ENCODE results near the gene PLET1. TPM values are rescaled to one million over a fixed set of nuclear protein-coding genes. Genes with fewer than 3 reads are reported as not detected.

PLET1 gene
- total and polyA plus RNA-seq, 2 of the 8 experiments (the other 6 are each of a cell fraction or from before 2014, with no cell fraction given) = not detected

- no peak overlapping the region for H4K8ac ChIP-seq (ENCODE audit: extremely low read depth, insufficient read depth, low read length)
- no peak overlapping the region for H2BK5ac ChIP-seq (ENCODE audit: low read depth, low read length)
- WGBS, 2 experiments (ENCODE audit: extremely low coverage in 1 of 2, insufficient coverage in 1 of 2, insufficient read length in 1 of 2, insufficient replicate concordance in 2 of 2, low coverage in 1 of 2, low lambda C conversion rate in 2 of 2, missing lambda C conversion rate in 1 of 2) = 62% methylated on average over 4 of the region's 4 CpGs; no CpG with 5 or more reads in 1 of the 2 experiments
- no peak for TF ChIP-seq JUN (IDR thresholded peaks at IDR 0.05; ENCODE audit: low read depth, low read length)
- TF ChIP-seq SP4 (IDR thresholded peaks at IDR 0.05; ENCODE audit: low read length) = no peak
- no peak for TF ChIP-seq RXRA (IDR thresholded peaks at IDR 0.05; ENCODE audit: insufficient read depth, low read depth, low read length)
- TF ChIP-seq JUND (IDR thresholded peaks at IDR 0.05; ENCODE audit: low read length) = no peak
- no peak for TF ChIP-seq MAFK (IDR thresholded peaks at IDR 0.05; ENCODE audit: low read depth, low read length)
- no peak for TF ChIP-seq CTBP2 (IDR thresholded peaks at IDR 0.05; ENCODE audit: borderline replicate concordance, insufficient read depth, insufficient read length, low read length)
- no peaks in the 10 kb centered on the region; a peak in 1 of 7 replicates for H3K4me1 ChIP-seq (replicated peaks in 1 of 4; ENCODE audit: control insufficient read depth in 3 of 4, insufficient read depth in 4 of 4, low read length in 3 of 4)
- no peaks in the 10 kb centered on the region for H4K20me1 ChIP-seq (replicated peaks in 1 of 2; ENCODE audit: control insufficient read depth in 1 of 2, insufficient read depth in 2 of 2, low read length in 2 of 2)
- no peak overlapping the region for H3K18ac ChIP-seq (ENCODE audit: extremely low read depth, low read length)
- no peak overlapping the region for H3K27ac ChIP-seq (ENCODE audit: low read depth, low read length)
- H3K4me2 ChIP-seq (ENCODE audit: insufficient read depth in 1 of 2, low read depth in 2 of 2, low read length in 2 of 2) = no peak overlapping the region
- H3K36me3 ChIP-seq (ENCODE audit: control insufficient read depth in 2 of 4, insufficient read depth in 4 of 4, low read length in 3 of 4) = no peaks in the 10 kb centered on the region
- H3K9ac ChIP-seq (replicated peaks in 1 of 4; ENCODE audit: extremely low read depth in 1 of 4, low read depth in 3 of 4, low read length in 3 of 4) = no peak overlapping the region
- no peak overlapping the region for H2BK120ac ChIP-seq (replicated peaks; ENCODE audit: low read depth, low read length)
- H2BK12ac ChIP-seq (ENCODE audit: low read depth, low read length) = no peak overlapping the region
- H3K9me3 ChIP-seq (ENCODE audit: insufficient read depth in 2 of 2, low read depth in 1 of 2, low read length in 1 of 2) = no peaks in the 10 kb centered on the region
- no peak overlapping the region for H3K4me3 ChIP-seq (ENCODE audit: extremely low read depth in 1 of 4, insufficient read depth in 2 of 4, low read depth in 3 of 4, low read length in 4 of 4)
- no peak overlapping the region for H2BK20ac ChIP-seq (ENCODE audit: low read length)
- no peak overlapping the region for H4K5ac ChIP-seq (ENCODE audit: insufficient read length, low read depth, low read length)
- no peak overlapping the region for H3K14ac ChIP-seq (ENCODE audit: insufficient read length)
- H3K27me3 ChIP-seq (replicated peaks in 1 of 4; ENCODE audit: control insufficient read depth in 3 of 4, extremely low read depth in 1 of 4, insufficient read depth in 3 of 4, low read length in 3 of 4) = 0 out of 7 replicates have a peak, but pooled peaks cover 0 to 4% (median under 1%) of the 10 kb centered on the region in 4 experiments
- no peak overlapping the region for H2AK5ac ChIP-seq (ENCODE audit: low read depth, low read length)
- no peak overlapping the region for H2BK15ac ChIP-seq (ENCODE audit: low read length)
- H3K56ac ChIP-seq (replicated peaks; ENCODE audit: insufficient read length, low read depth, low read length) = no peak overlapping the region
- POLR2A ChIA-PET (ENCODE audit: partially characterized antibody) = no interaction called here
- no peak for DNase-seq (ENCODE audit: low read depth in 1 of 2, low spot score in 2 of 2)
- H2AFZ ChIP-seq (ENCODE audit: low read length) = no peak overlapping the region
- FAIRE-seq = no peak
- H3K23ac ChIP-seq (ENCODE audit: insufficient read length) = no peak overlapping the region
- CTCF ChIA-PET (ENCODE audit: partially characterized antibody) = interaction anchor here (0.9 to 8.2 kb wide), 7 partner anchors 19 to 362 kb away, joined by 3 to 257 read pairs (median 3); no protein-coding TSS in a partner anchor
- H3K79me1 ChIP-seq (ENCODE audit: low read depth, low read length) = no peaks in the 10 kb centered on the region; the same call in 1 of the 2 replicates
- peaks cover 0 to 8% of the 10 kb centered on the region in 2 experiments; a peak in 2 of 4 replicates for H3K79me2 ChIP-seq (ENCODE audit: control insufficient read depth in 1 of 2, insufficient read depth in 2 of 2, low read length in 2 of 2)
- no peak overlapping the region for H3K4ac ChIP-seq (replicated peaks; ENCODE audit: insufficient read length, low read depth, low read length)
- no peak overlapping the region for H4K91ac ChIP-seq (replicated peaks; ENCODE audit: insufficient read length, low read length)
- H3K23me2 ChIP-seq (ENCODE audit: low read depth, low read length) = peaks cover 8% of the 10 kb centered on the region
These were observed 38.4 kb downstream of the PLET1 start for GRCh38 chr11:112222303-112222702.
